A549 (cell line): ENCODE results near the gene NCBP2.

ENCODE experiments used
- CTCF ChIP-seq: fragments of >200 bp; sonication (Bioruptor Twin); formaldehyde crosslinking; IDR thresholded peaks from 3 replicates; pipeline ENCODE4 v1.5.1; 2016
- GATA3 ChIP-seq: IDR thresholded peaks from 2 replicates; pipeline ENCODE4 v1.6.1; 2012; ENCODE audit warnings: borderline replicate concordance
- JUN ChIP-seq, 2 experiments: fragments of >200 bp; sonication (Bioruptor Twin); formaldehyde crosslinking; IDR thresholded peaks; 2 replicates in 1 of 2; 3 replicates in 1 of 2; pipeline ENCODE4 v1.6.1; 2016 to 2017
- KDM1A ChIP-seq: fragments of 200-600 bp; sonication (generic); IDR thresholded peaks from 2 replicates; pipeline ENCODE4 v1.6.1; 2016; ENCODE audit warnings: low read depth, mild to moderate bottlenecking
- MAZ ChIP-seq: fragments of 150-350 bp; IDR thresholded peaks from 2 replicates; pipeline ENCODE4 v1.6.1; 2014; ENCODE audit warnings: antibody characterized with exemption, low read depth, low read length, borderline replicate concordance
- MYC ChIP-seq: IDR thresholded peaks from 2 replicates; pipeline ENCODE4 v1.6.1; 2012; ENCODE audit warnings: mild to moderate bottlenecking, inconsistent platforms, low read length, improper control_type of control experiment, borderline replicate concordance
- NFE2L2 ChIP-seq: fragments of 150-350 bp; conservative IDR thresholded peaks from 2 replicates; pipeline ENCODE4 v1.6.1; 2014; ENCODE audit warnings: low read length
- POLR2A ChIP-seq: IDR thresholded peaks from 2 replicates; pipeline ENCODE4 v1.6.1; 2012; ENCODE audit warnings: mild to moderate bottlenecking, low read length
- POLR2AphosphoS2 ChIP-seq: conservative IDR thresholded peaks from 2 replicates; pipeline ENCODE4 v1.6.1; 2012; ENCODE audit warnings: low read length, improper control_type of control experiment, inconsistent platforms
- RAD21 ChIP-seq, 2 experiments: fragments of >200 bp in 1 of 2; sonication (Bioruptor Twin) in 1 of 2; formaldehyde crosslinking in 1 of 2; IDR thresholded peaks in 1 of 2; conservative IDR thresholded peaks in 1 of 2; 2 replicates in 1 of 2; 3 replicates in 1 of 2; pipeline ENCODE4 v1.6.1; 2012 to 2018; ENCODE audit warnings: inconsistent platforms in 1 of 2
- RFX5 ChIP-seq: fragments of 450-650 bp; IDR thresholded peaks from 2 replicates; pipeline ENCODE4 v1.7.1; 2014; ENCODE audit warnings: antibody characterized with exemption, mild to moderate bottlenecking, moderate library complexity
- TP53 ChIP-seq: fragments of 250-450 bp; sonication (Bioruptor Pico); IDR thresholded peaks from 2 replicates; pipeline ENCODE4 v1.5.0; 2021; ENCODE audit warnings: mild to moderate bottlenecking, moderate library complexity
- USF2 ChIP-seq: fragments of 450-650 bp; IDR thresholded peaks from 2 replicates; pipeline ENCODE4 v1.6.1; 2014; ENCODE audit warnings: antibody characterized with exemption

- no peak for TF ChIP-seq POLR2AphosphoS2
- no peak for TF ChIP-seq POLR2A
- TF ChIP-seq NFE2L2 = no peak
- no peak for TF ChIP-seq CTCF
- no peak for TF ChIP-seq RAD21 (conservative IDR thresholded peaks at IDR 0.05 in 1 of 2, IDR thresholded peaks at IDR 0.05 in 1 of 2)
- TF ChIP-seq TP53 = no peak
- TF ChIP-seq GATA3 = no peak
- no peak for TF ChIP-seq JUN (IDR thresholded peaks at IDR 0.05)
- TF ChIP-seq MYC = no peak
- no peak for TF ChIP-seq RFX5
- TF ChIP-seq USF2 = no peak
- TF ChIP-seq KDM1A = no peak
- TF ChIP-seq MAZ = no peak
Observed at GRCh38 chr3:196938576-196938975, 3.8 kb downstream of the NCBP2 start.
